HS-27A (cell line): ENCODE data around the gene C1orf159.
"Not testable (repeated sequence)": the region's sequence is repeated elsewhere in the genome, so short reads cannot be mapped to it uniquely, and the experiment has no call there.

Source experiments
- DNase-seq: peaks from one replicate; pipeline ENCODE4 v3.0.0-alpha.2; 2012; ENCODE audit warnings: low read depth, missing footprints

Gene C1orf159

GRCh38 chr1:1118011-1118875 is 2.4 kb upstream of the C1orf159 start:
- no peak for DNase-seq

- no peak for DNase-seq
These were observed 1.6 kb upstream of the C1orf159 start for GRCh38 chr1:1117469-1117831.

GRCh38 chr1:1116701-1117468 is 996 bp upstream of the C1orf159 start:
- no peak for DNase-seq

GRCh38 chr1:1115136-1115785 is 628 bp downstream of the C1orf159 start:
- DNase-seq: no peak

- no peak for DNase-seq
These were observed 1.5 kb downstream of the C1orf159 start for GRCh38 chr1:1114431-1114830.

- no peak for DNase-seq
These were observed 3.5 kb downstream of the C1orf159 start for GRCh38 chr1:1112237-1112985.

- no peak for DNase-seq
These were observed 4.2 kb downstream of the C1orf159 start for GRCh38 chr1:1111516-1112236.

- no peak for DNase-seq
These were observed 5.3 kb downstream of the C1orf159 start for GRCh38 chr1:1110561-1110971.

- no peak for DNase-seq
These were observed 6.1 kb downstream of the C1orf159 start for GRCh38 chr1:1109743-1110142.

- no peak for DNase-seq
These were observed 9.2 kb downstream of the C1orf159 start for GRCh38 chr1:1106510-1107221.

GRCh38 chr1:1104152-1104551 is 11.7 kb downstream of the C1orf159 start:
- not testable (repeated sequence) for DNase-seq

- no peak for DNase-seq
These were observed 14.4 kb downstream of the C1orf159 start for GRCh38 chr1:1101503-1101902.

GRCh38 chr1:1100296-1100695 is 15.6 kb downstream of the C1orf159 start:
- DNase-seq: no peak

GRCh38 chr1:1099506-1100183 is 16.2 kb downstream of the C1orf159 start:
- DNase-seq: no peak

- DNase-seq: no peak
These were observed 17.0 kb downstream of the C1orf159 start for GRCh38 chr1:1098681-1099421.

GRCh38 chr1:1096136-1096535 is 19.8 kb downstream of the C1orf159 start:
- DNase-seq: not testable (repeated sequence)

- DNase-seq: no peak
These were observed 20.9 kb downstream of the C1orf159 start for GRCh38 chr1:1094981-1095380.

- DNase-seq: no peak
These were observed 22.3 kb downstream of the C1orf159 start for GRCh38 chr1:1093610-1093943.

GRCh38 chr1:1092894-1093609 is 22.8 kb downstream of the C1orf159 start:
- no peak for DNase-seq
